ENCODE measurements around the gene ITIH2.
"Not testable (repeated sequence)": the region's sequence is repeated elsewhere in the genome, so short reads cannot be mapped to it uniquely, and the experiment has no call there.

The ITIH2 gene

DNA sequence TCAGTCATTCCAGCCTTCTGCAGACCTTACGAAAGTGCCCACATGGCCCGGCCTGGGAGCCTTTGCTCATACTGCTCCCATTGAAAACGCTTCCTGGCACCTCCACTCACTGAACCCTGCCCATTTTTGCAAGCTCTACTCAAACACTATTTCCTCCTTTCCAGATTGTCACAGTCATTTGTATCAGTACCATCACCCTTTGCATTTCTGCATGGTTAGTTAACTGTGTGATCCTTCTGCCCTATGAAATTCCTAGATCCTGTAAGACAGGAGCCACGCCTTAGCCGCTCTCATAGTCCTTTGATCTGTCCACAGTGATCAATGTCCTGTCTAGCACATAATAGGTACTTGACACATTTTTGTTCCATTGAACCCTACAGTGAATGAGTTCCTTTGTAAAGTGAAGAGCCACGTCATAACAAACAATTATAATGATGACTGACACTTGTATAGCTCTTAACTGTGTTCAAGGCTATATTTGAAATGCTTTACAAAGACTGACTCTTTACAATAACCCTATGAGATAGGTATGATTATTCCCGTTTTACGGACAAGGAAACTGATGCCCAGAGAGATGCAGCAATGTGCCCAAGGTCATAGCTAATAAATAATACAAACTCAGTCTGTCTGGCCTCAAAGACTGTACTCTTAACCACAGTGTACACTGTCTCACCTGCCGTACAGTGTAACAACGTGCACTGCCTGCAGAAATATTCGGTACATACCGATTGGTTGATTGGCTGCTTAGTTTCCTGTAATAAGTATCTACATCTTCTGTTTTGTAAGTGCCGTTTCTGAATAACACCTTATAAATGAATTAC is 16.6 kb upstream of the ITIH2 start:
- TF ChIP-seq POLR2A (IDR thresholded peaks at IDR 0.05; ENCODE audit: low read length) (no peak), GATA1 (IDR thresholded peaks at IDR 0.05; ENCODE audit: low read depth, low read length) (no peak)
- DNase-seq, result no peak

DNA sequence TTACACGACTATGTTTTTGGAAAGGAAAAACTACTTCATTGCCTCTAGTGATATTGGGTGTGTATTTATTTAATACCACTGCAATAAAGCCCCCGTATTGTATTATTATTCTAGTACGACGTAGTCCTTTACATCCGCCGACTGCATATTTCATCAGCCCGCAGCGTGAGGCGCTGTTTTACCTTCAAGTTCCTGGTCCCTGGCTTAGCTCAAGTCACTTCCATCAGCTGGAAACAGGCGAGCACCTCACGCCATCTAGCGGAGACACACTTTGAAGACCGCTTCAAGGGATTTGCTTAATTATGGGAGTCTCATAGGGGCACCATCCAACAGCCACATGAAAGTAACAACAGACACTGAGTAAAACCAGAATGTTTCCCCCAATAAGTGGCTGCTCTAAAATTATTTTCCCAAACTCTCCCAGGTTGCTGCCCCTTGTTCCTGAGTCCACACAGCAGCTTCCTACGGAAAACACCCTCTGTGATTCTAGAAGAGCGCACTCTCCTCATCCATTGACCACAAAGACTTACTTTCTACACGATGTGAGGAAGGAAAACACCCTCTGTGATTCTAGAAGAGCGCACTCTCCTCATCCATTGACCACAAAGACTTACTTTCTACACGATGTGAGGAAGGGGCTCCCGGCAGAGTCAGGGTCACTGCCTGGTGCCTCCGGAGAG is 15.7 kb upstream of the ITIH2 start:
- TF ChIP-seq GATA1 (IDR thresholded peaks at IDR 0.05; ENCODE audit: low read depth, low read length) (no peak), POLR2A (IDR thresholded peaks at IDR 0.05; ENCODE audit: low read length) (no peak)
- peak; percentile 85 to 88 for DNase-seq

DNA sequence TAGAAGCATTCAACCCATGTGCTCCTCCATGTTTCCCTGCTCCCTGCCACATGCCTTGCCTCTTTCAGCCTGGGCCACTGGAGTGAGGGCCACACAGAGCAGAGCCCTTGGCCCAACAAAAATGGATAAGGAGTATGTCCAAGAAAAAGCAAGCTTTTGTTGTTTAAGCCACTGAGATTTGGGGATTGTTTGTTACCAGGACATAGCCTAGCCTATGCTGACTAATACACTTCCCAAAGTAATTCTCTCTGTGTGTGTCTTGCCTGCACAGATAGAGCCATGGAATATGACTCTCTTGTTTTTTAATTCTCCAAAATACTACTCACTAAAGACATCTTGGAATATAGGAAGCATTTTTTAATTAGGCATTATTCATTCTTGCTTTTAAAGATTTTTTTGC is 13.5 kb upstream of the ITIH2 start:
- TF ChIP-seq GATA1 (IDR thresholded peaks at IDR 0.05; ENCODE audit: low read depth, low read length) (no peak), POLR2A (IDR thresholded peaks at IDR 0.05; ENCODE audit: low read length) (no peak)
- no peak for DNase-seq

DNA sequence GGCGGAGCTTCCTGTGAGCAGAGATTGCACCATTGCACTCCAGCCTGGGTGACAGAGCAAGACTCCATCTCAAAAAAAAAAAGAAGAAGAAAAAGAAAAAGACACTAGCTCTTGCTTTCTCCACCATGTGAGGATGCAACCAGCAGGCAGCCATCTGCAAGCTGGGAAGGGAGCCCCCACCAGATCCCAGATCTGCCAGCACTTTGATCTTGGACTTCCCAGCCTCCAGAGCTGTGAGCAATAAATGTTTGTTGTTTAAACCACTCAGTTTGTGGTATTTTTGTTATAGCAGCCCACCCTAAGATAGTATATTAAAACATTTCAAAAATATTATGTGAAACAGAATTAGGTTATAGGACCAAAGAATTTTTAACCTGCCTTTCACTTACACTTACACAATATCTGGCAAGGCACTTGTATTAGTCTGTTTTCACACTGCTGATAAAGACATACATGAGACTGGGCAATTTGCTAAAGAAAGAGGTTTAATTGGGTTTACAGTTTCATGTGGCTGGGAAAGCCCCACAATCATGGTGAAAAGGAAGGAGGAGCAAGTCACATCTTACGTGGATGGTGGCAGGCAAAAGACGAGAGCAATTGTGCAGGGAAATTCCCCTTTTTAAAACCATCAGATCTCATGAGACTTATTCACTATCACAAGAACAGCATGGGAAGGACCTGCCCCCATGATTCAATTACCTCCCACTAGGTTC is 12.1 kb upstream of the ITIH2 start:
- DNase-seq, result not testable (repeated sequence)

DNA sequence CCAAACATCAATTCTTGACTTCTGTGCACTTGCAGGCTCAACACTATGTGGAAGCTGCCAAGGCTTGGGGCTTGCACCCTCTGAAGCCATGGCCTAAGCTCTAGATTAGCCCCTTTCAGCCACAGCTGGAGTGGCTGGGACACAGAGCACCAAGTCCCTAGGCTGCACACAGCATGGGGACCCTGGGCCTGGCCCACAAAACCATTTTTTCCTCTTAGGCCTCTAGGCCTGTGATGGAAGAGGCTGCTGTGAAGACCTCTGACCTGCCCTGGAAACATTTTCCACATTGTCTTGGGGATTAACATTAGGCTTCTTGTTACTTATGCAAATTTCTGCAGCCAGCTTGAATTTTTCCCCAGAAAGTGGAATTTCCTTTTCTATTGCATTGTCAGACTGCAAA is 10.7 kb upstream of the ITIH2 start:
- DNase-seq, result not testable (repeated sequence)

DNA sequence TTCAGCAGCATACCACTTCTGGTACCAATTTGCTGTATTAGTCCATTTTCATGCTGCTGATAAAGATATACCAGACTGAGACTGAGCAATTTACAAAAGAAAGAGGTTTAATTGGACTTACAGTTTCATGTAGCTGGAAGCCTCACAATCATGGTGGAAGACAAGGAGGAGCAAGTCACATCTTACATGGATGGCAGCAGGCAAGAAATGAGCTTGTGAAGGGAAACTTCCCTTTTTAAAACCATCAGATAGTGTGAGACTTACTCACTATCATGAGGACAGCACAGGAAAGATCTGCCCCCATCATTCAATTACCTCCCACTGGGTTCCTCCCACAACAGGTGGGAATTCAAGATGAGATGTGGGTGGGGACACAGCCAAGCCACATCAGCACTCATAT is 9.9 kb upstream of the ITIH2 start:
- not testable (repeated sequence) for DNase-seq

DNA sequence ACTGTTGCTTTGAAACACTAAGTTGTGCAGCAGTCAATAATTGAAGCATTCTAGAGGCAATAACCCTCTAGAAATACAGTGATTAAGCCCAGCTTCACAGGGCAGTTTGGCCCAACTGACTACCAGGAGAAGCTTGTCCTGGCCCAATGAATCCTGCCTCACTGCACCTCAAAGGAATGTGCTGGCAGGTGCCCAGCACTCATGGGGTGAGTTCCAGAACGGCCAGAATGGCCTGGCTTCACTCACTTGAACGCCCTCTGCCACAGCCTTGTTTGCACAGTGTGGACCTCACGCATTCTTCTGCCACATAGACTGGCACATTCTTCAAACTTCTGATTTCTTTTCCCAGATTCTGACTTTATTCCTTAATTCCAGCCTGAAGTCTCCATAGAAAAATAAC is 6.6 kb upstream of the ITIH2 start:
- no peak for DNase-seq
- TF ChIP-seq GATA1 (IDR thresholded peaks at IDR 0.05; ENCODE audit: low read depth, low read length) (no peak), POLR2A (IDR thresholded peaks at IDR 0.05; ENCODE audit: low read length) (no peak)

DNA sequence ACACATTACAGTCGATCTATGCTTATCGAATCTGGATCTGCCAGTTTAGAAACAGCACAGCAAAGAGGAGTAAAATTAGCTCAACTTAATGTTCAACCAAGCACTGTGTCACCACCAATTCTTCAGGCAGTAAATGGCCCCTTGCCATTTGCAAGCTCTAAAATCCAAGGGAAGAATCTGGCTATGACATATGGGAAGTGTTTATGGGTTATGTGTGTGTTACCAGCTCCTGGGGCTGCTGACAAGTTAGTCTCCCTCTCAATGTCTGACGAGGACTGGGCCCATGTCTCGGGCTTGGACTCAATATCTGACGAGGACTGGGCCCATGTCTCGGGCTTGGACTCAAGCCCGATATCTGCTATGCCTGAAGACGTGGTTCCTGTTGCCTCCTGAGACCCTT is 5.7 kb upstream of the ITIH2 start:
- no peak for TF ChIP-seq POLR2A (IDR thresholded peaks at IDR 0.05; ENCODE audit: low read length)
- TF ChIP-seq GATA1 (IDR thresholded peaks at IDR 0.05; ENCODE audit: low read depth, low read length), result no peak
- DNase-seq, result no peak

DNA sequence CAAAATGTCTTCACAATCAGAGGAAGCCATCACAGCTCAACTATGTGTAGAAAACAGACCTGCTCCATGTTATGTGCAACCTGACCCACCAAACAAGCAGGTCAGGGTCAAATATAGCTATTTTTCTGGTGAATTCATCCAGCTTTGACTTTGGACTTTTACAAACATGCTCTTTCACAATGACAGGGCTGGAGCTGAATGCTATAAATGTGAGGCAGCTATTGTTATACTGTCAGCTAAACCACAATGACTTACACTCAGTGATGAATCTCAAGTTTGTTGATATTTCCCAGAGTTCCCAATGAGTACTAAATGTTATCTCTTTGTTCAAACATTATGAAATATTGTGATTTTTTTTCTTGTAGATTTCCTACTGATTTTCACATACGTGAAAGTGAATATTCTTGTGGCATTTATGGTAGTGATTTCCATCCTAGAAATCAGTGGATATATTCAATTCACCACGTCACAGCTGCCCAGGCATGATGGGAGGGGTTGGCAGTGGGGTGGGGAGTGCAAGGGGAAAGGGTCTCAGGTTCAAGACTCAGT is 2.5 kb upstream of the ITIH2 start:
- no peak for DNase-seq
- no peak for TF ChIP-seq POLR2A (IDR thresholded peaks at IDR 0.05; ENCODE audit: low read length)
- no peak for TF ChIP-seq GATA1 (IDR thresholded peaks at IDR 0.05; ENCODE audit: low read depth, low read length)

DNA sequence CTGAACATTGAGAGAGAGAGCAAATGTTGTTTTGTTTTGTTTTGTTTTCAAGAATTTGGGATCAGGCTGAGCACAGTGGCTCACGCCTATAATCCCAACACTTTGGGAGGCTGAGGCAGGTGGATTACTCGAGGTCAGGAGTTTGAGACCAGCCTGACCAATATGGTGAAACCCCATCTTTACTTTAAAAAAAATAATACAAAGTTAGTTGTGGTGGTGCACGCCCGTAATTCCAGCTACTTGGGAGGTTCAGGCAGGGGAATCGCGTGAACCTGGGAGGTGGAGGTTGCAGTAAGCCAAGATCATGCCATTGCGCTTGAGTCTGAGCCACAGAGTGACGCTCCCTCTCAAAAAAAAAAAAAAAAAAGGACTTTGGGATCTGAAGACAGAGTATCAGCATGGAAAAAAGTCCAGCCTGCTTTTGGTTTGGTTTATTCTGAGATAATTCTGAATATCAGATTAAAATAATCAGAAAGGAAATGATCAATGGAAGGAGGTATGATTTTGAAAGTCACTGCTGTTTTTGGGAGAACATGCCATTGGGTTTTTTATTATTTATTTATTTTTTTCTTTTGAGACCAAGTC is 1.9 kb upstream of the ITIH2 start:
- TF ChIP-seq GATA1 (IDR thresholded peaks at IDR 0.05; ENCODE audit: low read depth, low read length) (no peak), POLR2A (IDR thresholded peaks at IDR 0.05; ENCODE audit: low read length) (no peak)
- DNase-seq, result no peak

DNA sequence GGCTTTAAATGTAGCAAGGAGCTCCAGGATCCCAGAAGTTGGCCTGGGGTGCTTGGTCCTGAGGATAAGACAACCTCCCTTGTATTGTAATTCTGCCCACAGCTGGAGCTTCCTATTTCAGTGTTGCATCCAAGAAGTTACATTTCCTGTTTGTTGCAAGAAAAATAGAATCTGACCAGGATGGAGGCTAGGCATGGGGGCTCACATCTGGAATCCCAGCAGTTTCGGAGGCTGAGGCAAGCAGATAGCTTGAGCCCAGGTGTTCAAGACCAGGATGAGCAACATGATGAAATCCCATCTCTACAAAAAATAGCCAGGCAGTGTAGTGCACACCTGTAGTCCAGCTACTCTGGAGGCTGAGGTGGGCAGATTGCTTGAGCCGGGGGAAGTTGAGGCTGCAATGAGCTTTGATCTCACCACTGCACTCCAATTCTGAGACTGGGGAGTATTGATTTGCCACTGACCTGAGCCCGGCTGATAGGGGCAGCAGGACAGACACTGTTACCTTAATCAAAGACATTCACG is 766 bp upstream of the ITIH2 start:
- no peak for DNase-seq
- TF ChIP-seq POLR2A (IDR thresholded peaks at IDR 0.05; ENCODE audit: low read length), result no peak
- TF ChIP-seq GATA1 (IDR thresholded peaks at IDR 0.05; ENCODE audit: low read depth, low read length), result no peak

DNA sequence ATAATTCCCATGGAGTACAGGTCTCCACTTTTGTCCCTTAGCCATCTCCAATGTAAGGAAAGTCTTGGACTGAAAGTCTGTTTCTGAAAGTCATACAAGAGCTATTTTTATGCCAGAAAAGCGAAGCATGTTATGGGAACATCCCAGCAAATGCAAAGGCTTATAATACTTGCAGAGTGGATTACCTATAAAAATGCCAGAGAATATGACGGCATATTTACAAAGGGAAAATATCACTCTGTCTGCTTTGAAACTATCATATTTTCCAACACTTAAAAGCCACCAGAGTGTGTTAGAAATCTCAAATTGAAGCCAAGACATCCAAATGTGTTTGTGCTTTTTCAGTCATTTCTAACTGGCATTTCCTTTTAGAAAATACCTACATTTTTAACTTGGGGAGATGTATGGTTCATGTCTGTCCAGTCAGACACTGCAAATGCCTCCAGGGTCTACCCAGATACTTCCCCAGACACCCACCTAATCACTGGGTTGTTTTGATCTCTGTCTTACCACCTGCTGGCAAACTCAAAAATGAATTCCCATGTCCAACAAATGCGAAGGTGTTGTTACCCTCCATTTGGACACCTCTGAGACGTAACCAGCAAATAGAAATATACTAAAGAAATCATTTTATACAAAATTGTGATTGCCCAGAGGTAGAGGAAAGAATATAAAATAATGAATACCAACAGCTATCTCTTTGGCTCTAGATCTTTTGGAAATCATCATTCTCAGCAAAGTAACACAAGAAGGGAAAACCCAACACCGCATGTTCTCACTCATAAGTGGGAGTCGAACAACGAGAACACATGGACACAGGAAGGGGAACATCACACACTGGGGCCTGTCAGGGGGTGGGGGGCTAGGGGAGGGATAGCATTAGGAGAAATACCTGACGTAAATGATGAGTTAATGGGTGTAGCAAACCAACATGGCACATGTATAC is 1.2 kb downstream of the ITIH2 start:
- DNase-seq, result no peak
- TF ChIP-seq GATA1 (IDR thresholded peaks at IDR 0.05; ENCODE audit: low read depth, low read length), result no peak
- no peak for TF ChIP-seq POLR2A (IDR thresholded peaks at IDR 0.05; ENCODE audit: low read length)

DNA sequence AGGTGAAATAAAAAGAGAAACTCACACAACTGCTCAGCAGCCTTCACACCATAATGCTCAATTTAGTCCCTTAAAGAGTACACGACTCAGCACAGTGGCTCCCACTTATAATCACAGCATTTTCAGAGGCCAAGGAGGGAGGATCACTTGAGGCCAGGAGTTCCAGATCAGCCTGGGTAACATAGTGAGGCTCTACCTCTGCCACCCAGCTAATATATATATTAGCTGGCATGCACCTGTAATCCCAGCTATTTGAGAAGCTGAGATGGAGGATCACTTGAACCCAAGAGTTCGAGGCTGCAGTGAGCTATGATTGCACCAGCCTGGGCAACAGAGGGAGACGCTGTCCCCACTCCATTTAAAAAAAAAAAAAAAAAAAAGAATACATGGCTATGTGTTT is 2.2 kb downstream of the ITIH2 start:
- DNase-seq, result no peak

More for the DNA sequence above, 2.2 kb downstream of the ITIH2 start:
- TF ChIP-seq GATA1 (IDR thresholded peaks at IDR 0.05; ENCODE audit: low read depth, low read length) (no peak), POLR2A (IDR thresholded peaks at IDR 0.05; ENCODE audit: low read length) (no peak)
